OCI-M2 (cell line): ENCODE data around the gene NCOA1.

Experiments
- DNase-seq: peaks from one replicate; lab custom pipeline; 2025; ENCODE audit not compliant: unreplicated experiment; lab: John Stamatoyannopoulos, UW

The NCOA1 gene

DNA sequence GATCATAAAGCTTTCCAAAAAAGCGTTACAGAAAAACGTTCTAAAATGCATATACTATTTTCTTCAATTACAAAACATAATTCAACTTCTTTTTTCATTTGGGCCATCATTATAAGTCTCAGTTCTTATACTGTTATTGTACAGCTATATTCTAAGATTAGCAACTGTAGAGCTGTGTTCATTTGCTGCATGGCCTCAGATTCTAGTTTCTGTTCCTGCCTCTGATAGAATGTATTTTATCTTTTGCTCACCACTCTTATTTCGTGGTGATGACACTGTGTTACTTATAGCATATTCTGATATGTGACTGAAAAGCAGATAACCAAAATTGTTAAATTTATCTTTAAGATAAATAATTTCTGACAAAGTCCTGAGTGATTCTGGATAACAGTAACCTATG is 234.9 kb downstream of the NCOA1 start:
- DNase-seq: no peak

DNA sequence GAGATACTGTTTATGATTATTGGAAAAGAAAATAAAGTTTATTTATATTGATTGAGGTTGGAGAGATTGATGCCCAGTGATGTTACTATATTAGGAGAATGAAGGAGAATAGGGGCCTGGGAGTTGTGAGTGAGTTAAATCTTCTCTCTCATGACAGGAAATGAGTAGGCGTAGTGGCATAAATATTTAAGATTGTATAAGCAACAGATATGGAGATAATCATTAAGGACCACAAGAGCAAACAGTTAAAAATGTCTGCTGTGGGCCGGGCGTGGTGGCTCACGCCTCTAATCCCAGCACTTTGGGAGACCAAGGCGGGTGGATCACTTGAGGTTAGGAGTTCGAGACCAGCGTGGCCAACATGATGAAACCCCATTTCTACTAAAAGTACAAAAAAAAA is 239.4 kb downstream of the NCOA1 start:
- no peak for DNase-seq

DNA sequence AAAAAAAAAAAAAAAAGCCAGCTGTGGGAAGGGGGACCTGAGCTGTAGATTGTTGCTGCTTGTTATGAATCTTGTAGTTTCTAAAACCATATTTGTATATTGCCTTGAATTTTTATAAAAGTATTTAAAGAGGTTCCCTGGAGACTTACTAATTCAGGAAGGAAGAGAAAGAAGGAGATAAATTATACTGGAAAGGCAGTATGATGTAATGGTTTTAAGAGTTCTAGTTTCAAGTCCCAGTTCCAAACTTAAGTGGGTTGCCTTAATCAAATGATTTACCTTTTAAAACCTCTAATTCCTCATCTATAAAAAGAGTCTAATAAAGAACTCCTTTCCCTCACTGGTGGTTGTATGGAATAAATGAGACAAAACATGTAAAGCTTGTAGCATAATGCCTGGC is 240.0 kb downstream of the NCOA1 start:
- DNase-seq: no peak

DNA sequence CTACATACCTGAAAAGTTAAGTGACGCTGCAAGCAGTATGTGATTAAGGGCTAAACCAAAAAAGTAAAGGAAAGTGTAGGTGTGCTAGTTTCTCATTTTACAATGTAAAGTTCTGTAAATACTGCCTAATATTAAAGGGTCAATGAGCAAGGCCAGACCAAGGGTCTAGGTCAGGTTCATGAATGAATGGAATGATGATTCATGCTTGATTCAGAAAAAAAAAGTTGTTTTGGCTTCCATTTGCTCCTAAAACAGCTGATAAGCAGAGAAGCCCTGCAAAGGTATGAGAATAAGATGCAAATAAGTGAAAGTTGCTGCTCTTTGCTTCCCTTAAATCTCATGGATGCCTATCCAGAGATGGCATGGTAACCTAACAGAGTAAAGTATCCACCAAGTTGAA is 240.9 kb downstream of the NCOA1 start:
- DNase-seq: no peak

DNA sequence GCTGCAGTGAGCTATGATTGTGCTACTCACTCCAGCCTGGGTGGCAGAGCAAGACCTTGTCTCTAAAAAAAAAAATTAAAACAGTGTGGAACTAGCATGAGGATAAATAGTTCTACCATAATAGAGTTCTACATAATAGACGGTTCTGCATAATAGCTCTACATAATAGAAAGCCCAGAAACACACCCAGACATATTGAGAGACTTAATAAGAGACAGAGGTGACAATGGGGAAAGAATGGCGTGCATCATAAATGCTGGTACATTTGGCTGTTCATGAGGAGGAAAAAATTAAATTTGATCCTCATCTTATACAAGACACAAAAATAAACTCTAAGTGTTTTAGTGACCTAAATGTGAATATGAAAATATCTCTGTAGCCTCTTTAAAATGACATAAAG is 243.7 kb downstream of the NCOA1 start:
- no peak for DNase-seq

DNA sequence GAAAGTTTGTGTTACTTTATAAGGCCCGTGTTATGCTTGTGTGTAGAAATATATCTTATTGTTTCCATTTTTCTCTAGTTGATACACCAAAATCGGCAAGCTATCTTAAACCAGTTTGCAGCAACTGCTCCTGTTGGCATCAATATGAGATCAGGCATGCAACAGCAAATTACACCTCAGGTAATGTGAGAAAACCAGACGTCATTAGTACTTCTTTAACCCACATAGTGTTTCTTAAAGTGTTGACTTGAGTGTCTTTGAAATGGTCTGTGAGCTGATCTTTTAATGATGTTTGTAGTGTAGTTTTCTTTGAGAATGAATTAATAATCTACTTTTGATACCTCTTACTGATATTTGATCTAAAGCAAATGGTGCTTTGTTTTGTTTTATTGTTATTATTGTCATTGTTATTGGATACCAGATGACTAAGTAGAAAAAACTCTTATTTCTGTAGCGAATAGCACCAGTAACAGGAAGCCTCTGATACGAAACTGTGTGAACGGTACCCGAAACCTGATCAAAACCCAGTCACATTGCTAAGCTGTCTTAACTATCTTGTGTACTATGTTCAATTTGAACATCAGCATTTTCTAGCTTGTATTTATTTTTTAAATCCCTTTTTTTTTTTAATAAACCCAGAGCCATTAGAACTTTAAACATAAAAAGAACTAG is 248.4 kb downstream of the NCOA1 start:
- DNase-seq: no peak

GRCh38 chr2:24740142-24740541 is 249.1 kb downstream of the NCOA1 start:
- no peak for DNase-seq

- no peak for DNase-seq
These were observed 251.7 kb downstream of the NCOA1 start for GRCh38 chr2:24742730-24743129.

DNA sequence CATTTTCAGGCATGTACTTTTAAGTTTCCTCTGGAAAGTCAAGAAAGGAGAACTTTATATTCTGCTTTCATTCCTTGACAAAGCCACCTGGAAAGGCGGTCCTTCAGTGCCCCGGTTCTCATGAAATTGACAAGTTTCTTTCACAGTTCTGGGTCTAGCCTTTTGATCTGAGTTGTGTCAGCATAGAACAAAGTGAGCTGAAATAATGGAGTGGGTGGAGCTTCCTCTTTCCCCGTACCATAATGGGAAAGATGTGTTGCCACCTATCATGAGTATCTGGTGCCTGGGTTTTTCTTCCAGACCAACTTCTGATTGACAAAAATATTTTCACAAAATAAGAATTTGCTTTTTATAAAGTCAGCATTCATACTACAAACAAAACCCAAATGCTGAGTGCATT is 252.9 kb downstream of the NCOA1 start:
- no peak for DNase-seq

DNA sequence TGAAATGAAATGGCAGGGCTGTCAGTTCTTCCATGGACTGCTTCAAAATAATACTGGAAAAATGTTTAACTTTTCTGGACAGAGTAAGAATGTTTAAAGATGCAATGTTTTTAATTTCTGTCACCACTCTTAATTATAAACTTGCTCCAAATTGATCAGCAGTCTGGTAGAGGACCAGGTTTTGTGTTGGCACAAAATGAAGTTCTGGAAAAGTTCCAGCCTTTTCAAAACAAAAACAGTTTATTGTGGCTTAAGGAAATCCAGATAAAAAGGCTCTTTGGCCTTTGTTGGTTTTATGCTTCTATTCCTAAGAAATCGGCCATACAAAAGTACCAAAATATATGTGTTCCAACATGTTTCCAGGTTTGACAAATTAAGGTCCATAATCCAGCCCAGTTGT is 253.3 kb downstream of the NCOA1 start:
- no peak for DNase-seq

- no peak for DNase-seq
These were observed 254.8 kb downstream of the NCOA1 start for GRCh38 chr2:24745825-24746224.

- no peak for DNase-seq
These were observed 256.2 kb downstream of the NCOA1 start for GRCh38 chr2:24747299-24747698.

- no peak for DNase-seq
These were observed 258.1 kb downstream of the NCOA1 start for GRCh38 chr2:24749069-24749691.

DNA sequence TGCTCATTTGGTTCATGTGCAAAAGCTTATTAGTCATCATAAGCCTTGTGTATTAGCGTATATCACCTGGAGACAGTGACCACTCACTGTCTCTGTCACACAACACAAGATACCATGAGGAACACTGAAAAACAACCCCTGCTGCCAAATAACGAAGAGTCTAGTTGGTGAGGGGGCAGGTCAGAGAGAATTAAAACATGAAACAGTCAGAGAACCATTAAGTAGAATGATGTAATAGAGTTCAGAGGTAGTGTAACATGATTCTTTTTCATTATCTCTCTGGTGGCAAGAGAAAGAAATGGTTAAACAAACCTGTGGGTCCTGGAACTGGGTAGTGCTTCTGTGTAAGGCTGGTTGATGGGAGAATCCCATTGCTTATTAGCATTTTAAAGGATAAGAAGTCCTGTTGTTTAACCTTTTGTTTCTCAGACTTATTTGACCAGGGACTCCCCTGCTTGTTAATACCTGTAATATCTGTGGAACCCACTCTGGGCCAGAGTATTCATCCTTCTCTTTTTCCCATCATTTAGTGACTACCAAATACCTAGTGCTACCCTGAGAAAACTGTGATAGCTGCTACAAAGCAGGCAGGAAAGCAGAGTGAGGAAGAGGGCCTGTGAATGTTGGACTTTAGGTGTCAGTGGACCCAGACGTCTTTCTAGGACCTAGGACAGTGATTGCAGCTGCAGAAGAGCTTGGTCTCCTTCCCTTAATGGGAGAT is 264.1 kb downstream of the NCOA1 start:
- no peak for DNase-seq

DNA sequence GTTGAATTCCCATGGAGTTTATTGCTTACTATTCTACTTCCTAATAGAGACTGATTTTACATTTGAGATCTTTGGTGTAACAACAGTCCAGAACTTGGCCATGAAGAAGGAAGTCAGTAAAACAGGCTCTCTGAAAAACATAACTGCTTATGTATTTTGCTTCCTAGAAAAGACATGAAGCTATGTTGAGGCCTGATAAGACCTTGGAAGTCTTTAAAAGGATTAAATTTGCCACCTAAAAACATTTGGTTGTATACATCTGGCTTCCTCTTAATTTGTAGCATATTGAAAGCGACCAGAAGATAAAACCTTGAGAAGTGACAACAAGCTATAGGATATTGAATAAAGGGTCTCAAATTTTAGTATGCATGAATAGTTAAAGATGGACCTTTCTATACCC is 265.7 kb downstream of the NCOA1 start:
- no peak for DNase-seq

GRCh38 chr2:24761866-24762265 is 270.8 kb downstream of the NCOA1 start:
- DNase-seq: no peak

DNA sequence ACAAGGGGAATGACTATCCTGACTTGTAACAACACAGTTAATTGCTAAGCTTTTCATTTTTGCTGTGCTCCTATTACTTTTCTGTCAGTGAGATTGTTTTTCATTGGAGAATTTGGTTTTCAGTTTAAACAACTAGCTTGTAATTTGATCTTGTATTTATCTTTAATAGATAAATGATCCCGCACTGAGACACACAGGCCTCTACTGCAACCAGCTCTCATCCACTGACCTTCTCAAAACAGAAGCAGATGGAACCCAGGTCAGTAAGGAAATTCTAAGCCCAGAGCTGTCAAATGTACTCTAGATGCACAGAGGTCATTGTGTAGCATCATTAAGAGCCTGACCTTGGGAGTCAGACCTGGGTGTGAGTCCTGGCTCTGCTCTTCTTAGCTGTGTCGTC is 271.5 kb downstream of the NCOA1 start:
- DNase-seq: no peak

DNA sequence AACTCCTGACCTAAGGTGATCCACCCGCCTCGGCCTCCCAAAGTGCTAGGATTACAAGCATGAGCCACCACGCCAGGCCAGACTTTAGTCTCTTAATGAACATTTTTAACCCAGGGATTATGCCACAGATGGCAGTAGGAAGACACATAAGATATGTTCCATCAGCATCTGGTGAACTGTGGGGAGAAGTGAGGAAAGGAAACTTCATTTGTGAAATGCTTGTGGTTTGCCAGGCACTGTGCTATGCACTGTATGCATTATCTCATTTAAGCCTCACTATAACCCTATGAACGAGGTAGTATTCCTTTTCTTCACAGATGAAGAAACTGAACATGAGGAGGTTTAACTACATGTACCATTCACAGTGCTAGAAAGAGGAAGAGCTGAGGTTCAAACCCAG is 272.8 kb downstream of the NCOA1 start:
- no peak for DNase-seq

- no peak for DNase-seq
These were observed 275.6 kb downstream of the NCOA1 start for GRCh38 chr2:24766609-24767008.

GRCh38 chr2:24768013-24768412 is 277.0 kb downstream of the NCOA1 start:
- no peak for DNase-seq

DNA sequence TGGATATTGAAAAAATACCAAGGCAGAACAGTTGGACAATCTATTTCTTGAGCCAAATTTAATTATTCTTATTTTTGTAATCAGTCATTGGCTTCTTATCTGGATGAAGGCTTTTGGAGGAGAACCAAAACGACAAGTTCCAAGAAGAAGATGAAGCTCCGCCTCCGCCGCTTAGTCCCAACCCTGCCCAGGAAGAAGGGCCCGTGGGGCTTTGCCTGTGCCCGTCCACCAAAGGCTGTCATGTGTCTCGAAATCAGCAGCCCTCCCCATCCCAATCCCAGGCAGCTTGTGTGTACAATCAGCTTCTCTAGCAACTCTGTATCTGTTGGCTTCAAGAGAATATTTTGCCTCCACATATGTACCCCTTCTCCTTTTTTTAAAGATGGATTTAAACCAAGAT is 277.5 kb downstream of the NCOA1 start:
- no peak for DNase-seq

DNA sequence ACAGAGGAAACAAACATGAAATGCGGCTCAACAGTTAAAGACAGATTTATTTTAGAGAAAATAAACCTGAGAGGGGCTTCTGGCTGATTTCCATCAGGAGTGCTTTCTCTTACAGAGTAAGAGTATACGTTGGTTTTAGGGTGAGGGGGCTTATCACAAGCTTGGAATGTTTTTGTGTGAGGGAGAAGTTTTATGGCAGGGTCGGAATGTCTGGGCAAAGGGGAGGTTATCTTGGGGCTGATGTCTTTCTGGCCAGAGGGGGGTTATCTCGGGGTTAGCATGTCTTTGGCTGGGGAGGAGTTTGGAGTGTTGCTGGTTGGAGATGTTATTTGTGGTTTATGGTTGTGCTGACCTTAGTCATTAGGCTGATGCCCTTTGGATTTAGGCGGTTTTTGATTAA is 280.0 kb downstream of the NCOA1 start:
- no peak for DNase-seq
